HepG2 (cell line): ENCODE results near the gene GALNT10. TPM values are rescaled to one million over a fixed set of nuclear protein-coding genes. Genes with fewer than 3 reads are reported as not detected.

Experiments
- ATAC-seq: fragments of 200-7000 bp; cut with Tn5 transposase; 3 replicates; pipeline ENCODE4 v1.9.1; 2020; ENCODE audit warnings: mild to moderate bottlenecking, moderate library complexity
- BruUV-seq: library from RNA; stranded (reverse); fragments of 400-500 nt; replicated peaks from 2 replicates; lab custom pipeline; 2021; lab: Mats Ljungman, UMichigan
- CTCF ChIA-PET: fragments of 300-600 bp; formaldehyde crosslinking; extraction: SDS; loops from one replicate; lab custom pipeline; 2021; ENCODE audit warnings: low total read pairs, inconsistent platforms, low intra/inter-chr PET ratio; lab: Yijun Ruan, JAX
- POLR2A ChIA-PET: fragments of 350-600 bp; sonication (Branson Sonifier 250); formaldehyde crosslinking; loops from one replicate; lab custom pipeline; 2020; ENCODE audit warnings: antibody characterized with exemption, inconsistent platforms; lab: Yijun Ruan, JAX
- DNase-seq: peaks from one replicate; pipeline ENCODE4 v3.0.0-alpha.2; 2015; ENCODE audit warnings: low spot score
- FAIRE-seq: peaks from 3 replicates; lab custom pipeline; 2011; peaks lifted over from hg19 to GRCh38; lab: Jason Lieb, UNC
- H2AFZ ChIP-seq: one replicate; pipeline ENCODE4 v1.6.1; 2011; ENCODE audit warnings: low read length, inconsistent platforms
- H3K27ac ChIP-seq: fragments of 300-600 bp; 3 replicates; pipeline ENCODE4 v1.8.0; 2011; ENCODE audit warnings: mixed run types, mild to moderate bottlenecking, mixed read lengths, low read length, inconsistent platforms; ENCODE audit not compliant: insufficient read depth; ENCODE audit errors: extremely low read length
- H3K27me3 ChIP-seq, 2 experiments: fragments of 200-600 bp in 1 of 2; 2 replicates in 1 of 2; 3 replicates in 1 of 2; pipeline versions ENCODE4 v1.6.0 to v1.8.0; 2011; ENCODE audit warnings: low read length in 2 of 2, mild to moderate bottlenecking in 2 of 2, moderate library complexity in 2 of 2, inconsistent platforms in 1 of 2; ENCODE audit not compliant: insufficient read depth in 2 of 2, control insufficient read depth in 1 of 2
- H3K36me3 ChIP-seq, 2 experiments: fragments of 200-600 bp in 1 of 2; replicated peaks in 1 of 2; 2 replicates in 1 of 2; 3 replicates in 1 of 2; pipeline versions ENCODE4 v1.5.1 to v1.8.0; 2011; ENCODE audit warnings: low read length in 2 of 2, inconsistent platforms in 1 of 2; ENCODE audit not compliant: insufficient read depth in 2 of 2, control insufficient read depth in 1 of 2
- H3K4me1 ChIP-seq: 2 replicates; pipeline ENCODE4 v1.5.1; 2012; ENCODE audit warnings: low read length, inconsistent platforms; ENCODE audit not compliant: insufficient read depth
- H3K4me2 ChIP-seq: 2 replicates; pipeline ENCODE4 v1.6.0; 2011; ENCODE audit warnings: low read depth, low read length, inconsistent platforms
- H3K4me3 ChIP-seq, 3 experiments: fragments of 200-600 bp in 1 of 3; sonication (generic), shearing (Covaris generic) in 1 of 3; replicated peaks in 1 of 3; 2 replicates each; pipeline ENCODE4 v1.5.1; 2011 to 2016; ENCODE audit warnings: low read length in 3 of 3, inconsistent platforms in 2 of 3, low read depth in 2 of 3, mild to moderate bottlenecking in 2 of 3, control low read depth in 1 of 3, mixed read lengths in 1 of 3; ENCODE audit not compliant: insufficient read depth in 1 of 3
- H3K79me2 ChIP-seq: one replicate; pipeline ENCODE4 v1.6.1; 2011; ENCODE audit warnings: low read length, inconsistent platforms; ENCODE audit not compliant: insufficient read depth
- H3K9ac ChIP-seq: 2 replicates; pipeline ENCODE4 v1.6.0; 2011; ENCODE audit warnings: mild to moderate bottlenecking, low read depth, low read length, inconsistent platforms; ENCODE audit not compliant: insufficient read depth
- H3K9me3 ChIP-seq: 2 replicates; pipeline ENCODE4 v1.5.1; 2012; ENCODE audit warnings: mild to moderate bottlenecking, low read length
- H4K20me1 ChIP-seq: 2 replicates; pipeline ENCODE4 v1.6.0; 2011; ENCODE audit warnings: inconsistent platforms, mild to moderate bottlenecking, low read length, moderate library complexity; ENCODE audit not compliant: insufficient read depth
- ARID2 ChIP-seq: sonication (generic); formaldehyde crosslinking; IDR thresholded peaks from 2 replicates; pipeline ENCODE4 v1.8.1; 2022; ENCODE audit warnings: mild to moderate bottlenecking, missing genetic modification reagents, borderline replicate concordance
- DMAP1 ChIP-seq: IDR thresholded peaks from 2 replicates; pipeline ENCODE4 v1.6.1; 2016
- DPF2 ChIP-seq: sonication (generic); formaldehyde crosslinking; IDR thresholded peaks from 2 replicates; pipeline ENCODE4 v1.4.0; 2020; ENCODE audit warnings: mild to moderate bottlenecking, low read depth, missing genetic modification reagents, borderline replicate concordance
- GFI1 ChIP-seq: sonication (generic); formaldehyde crosslinking; IDR thresholded peaks from 2 replicates; pipeline ENCODE4 v1.5.0; 2020; ENCODE audit warnings: missing genetic modification reagents, mild to moderate bottlenecking, borderline replicate concordance
- MEIS1 ChIP-seq: sonication (generic); formaldehyde crosslinking; IDR thresholded peaks from 2 replicates; pipeline ENCODE4 v1.9.0; 2021; ENCODE audit warnings: mild to moderate bottlenecking, missing genetic modification reagents, moderate library complexity, borderline replicate concordance
- NR3C1 ChIP-seq: sonication (generic); formaldehyde crosslinking; IDR thresholded peaks from 2 replicates; pipeline ENCODE4 v1.4.0; 2020; ENCODE audit warnings: missing genetic modification reagents
- POLR2AphosphoS2 ChIP-seq: IDR thresholded peaks from 2 replicates; pipeline ENCODE4 v1.6.1; 2011; ENCODE audit warnings: low read depth, low read length, improper control_type of control experiment
- RBFOX2 ChIP-seq: fragments of 200-400 bp; formaldehyde crosslinking; IDR thresholded peaks from 2 replicates; pipeline ENCODE4 v1.6.1; 2017; ENCODE audit warnings: low read depth, mild to moderate bottlenecking, low read length
- RBM39 ChIP-seq: fragments of 200-400 bp; formaldehyde crosslinking; IDR thresholded peaks from one replicate; pipeline ENCODE4 v1.6.1; 2018; ENCODE audit warnings: antibody characterized with exemption, mild to moderate bottlenecking, low read depth, low read length; ENCODE audit not compliant: poor library complexity, severe bottlenecking
- TEAD2 ChIP-seq: sonication (generic); formaldehyde crosslinking; IDR thresholded peaks from 2 replicates; pipeline ENCODE4 v1.9.0; 2021; ENCODE audit warnings: missing genetic modification reagents
- YY1 ChIP-seq: IDR thresholded peaks from 2 replicates; pipeline ENCODE4 v1.6.1; 2011; ENCODE audit warnings: low read length, low read depth, moderate library complexity, mild to moderate bottlenecking; ENCODE audit not compliant: insufficient read depth, insufficient replicate concordance
- ZNF20 ChIP-seq: sonication (generic); formaldehyde crosslinking; IDR thresholded peaks from 2 replicates; pipeline ENCODE4 v1.4.0; 2020; ENCODE audit warnings: mild to moderate bottlenecking, moderate library complexity, missing genetic modification reagents
- ZNF354B ChIP-seq: sonication (generic); formaldehyde crosslinking; IDR thresholded peaks from 2 replicates; pipeline ENCODE4 v1.8.0; 2022; ENCODE audit warnings: mild to moderate bottlenecking, missing genetic modification reagents
- ZNF501 ChIP-seq: sonication (generic); formaldehyde crosslinking; IDR thresholded peaks from 2 replicates; pipeline ENCODE4 v1.5.1; 2020; ENCODE audit warnings: mild to moderate bottlenecking, moderate library complexity, missing genetic modification reagents
- ZNF589 ChIP-seq: sonication (generic); formaldehyde crosslinking; conservative IDR thresholded peaks from 2 replicates; pipeline ENCODE4 v1.8.0; 2022; ENCODE audit warnings: mild to moderate bottlenecking, moderate library complexity, missing genetic modification reagents
- WGBS: methylation state at CpG from one replicate; pipeline ENCODE4 v1.1.6; 2017; ENCODE audit warnings: low lambda C conversion rate; 5-methylcytosine and 5-hydroxymethylcytosine counted together
- in situ Hi-C: cut with HindIII; loops from 2 replicates; pipeline ENCODE4 v1.10.0; 2017; ENCODE audit warnings: low pct_unique_long_range_greater_than_20kb; ENCODE audit not compliant: extremely low pct_ligation_motif_present
- intact Hi-C: fragments of 100-400 bp; cut with micrococcal nuclease; formaldehyde crosslinking; loops from one replicate; pipeline ENCODE4 v1.10.0; 2022; ENCODE audit not compliant: unreplicated experiment
- polyA plus RNA-seq, 8 experiments: library from polyadenylated mRNA; depleted of rRNA in 3 of 8; stranded (reverse) in 7 of 8; unstranded in 1 of 8; fragments of >200 nt; fragmentation: Illumina TruSeq in 4 of 8; extraction: Trizol in 4 of 8; gene quantifications; 2 replicates each; pipeline versions ENCODE4 v1.2.1 to v1.2.3, GENCODE V29; 2011 to 2016; ENCODE audit warnings: low read depth in 4 of 8, missing spikeins in 1 of 8, mixed read lengths in 1 of 8; ENCODE audit not compliant: insufficient read depth in 1 of 8
- total RNA-seq, 5 experiments: library from RNA; depleted of rRNA; stranded (reverse); fragments of >200 nt; fragmentation: Illumina TruSeq; extraction: Trizol; gene quantifications; 2 replicates each; pipeline ENCODE4 v1.2.3, GENCODE V29; 2016; ENCODE audit warnings: low read depth in 1 of 5
- TF ChIP-seq, protein P1 (sequence below): sonication (generic); formaldehyde crosslinking; IDR thresholded peaks from 2 replicates; pipeline ENCODE4 v1.5.1; 2020; ENCODE audit warnings: missing genetic modification reagents, mild to moderate bottlenecking, borderline replicate concordance
- TF ChIP-seq, protein P2 (sequence below): sonication (generic); formaldehyde crosslinking; IDR thresholded peaks from 2 replicates; pipeline ENCODE4 v1.4.0; 2020; ENCODE audit warnings: mild to moderate bottlenecking, missing genetic modification reagents, borderline replicate concordance

Gene GALNT10
- total and polyA plus RNA-seq, 2 of the 13 experiments (the other 11 are each of a cell fraction or from before 2014, with no cell fraction given): 8.1 to 11.2 TPM

DNA sequence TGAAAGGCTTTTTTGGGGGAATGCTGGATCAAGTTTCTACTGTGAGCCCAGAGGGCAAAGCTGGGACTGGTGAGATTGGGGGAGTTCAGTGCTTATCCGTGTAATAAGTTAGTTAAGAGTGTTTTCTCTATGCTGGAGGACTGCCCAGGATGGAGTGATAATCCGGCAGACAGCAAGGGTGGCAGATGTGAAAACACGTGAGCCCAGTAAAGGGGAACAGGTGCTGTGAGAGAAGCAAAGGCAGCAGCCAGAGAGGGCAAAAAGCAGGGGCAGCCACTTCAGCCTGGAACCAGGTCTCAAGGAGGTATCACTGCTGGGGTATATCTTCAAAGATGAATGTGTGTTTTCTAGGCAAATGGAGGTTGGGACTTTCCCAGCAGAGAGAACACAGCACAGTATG lies 53.9 kb downstream of the GALNT10 start (continued):
- TF ChIP-seq MEIS1 (CRISPR knock-in tag): no peak
- no peak for TF ChIP-seq ZNF20 (CRISPR knock-in tag)
- no peak for TF ChIP-seq ZNF501 (CRISPR knock-in tag)
- TF ChIP-seq TEAD2 (CRISPR knock-in tag): no peak
- no peak for TF ChIP-seq NR3C1 (CRISPR knock-in tag)
- TF ChIP-seq, all 625 proteins: peak for 0

DNA sequence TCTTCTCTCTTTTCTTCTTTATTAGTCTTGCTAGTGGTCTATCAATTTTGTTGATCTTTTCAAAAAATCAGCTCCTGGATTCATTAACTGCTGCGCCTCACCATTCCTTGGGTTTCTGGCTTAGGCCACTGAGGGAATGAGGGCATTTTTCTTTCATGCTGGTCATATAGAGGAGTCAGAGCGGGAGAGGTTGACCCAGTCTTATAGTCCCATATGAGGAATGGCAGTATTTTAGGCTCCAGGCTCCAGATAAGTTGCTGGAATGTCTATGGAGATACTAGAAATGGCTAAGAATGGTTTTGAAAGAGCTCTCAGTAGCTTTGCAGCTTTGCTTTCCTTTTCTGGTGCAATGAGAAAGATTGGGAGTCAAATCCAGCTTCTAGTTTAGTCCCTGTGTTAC lies 58.2 kb downstream of the GALNT10 start:
- WGBS: 98% methylated on average over 2 of the region's 2 CpGs
- in situ Hi-C loops: no loop called here

More for the DNA sequence above, 58.2 kb downstream of the GALNT10 start:
- ATAC-seq (no peak), FAIRE-seq (no peak), DNase-seq (no peak)
- no peaks in the 10 kb centered on the region for H4K20me1 ChIP-seq
- H3K4me3 ChIP-seq: no peak overlapping the region
- no peak overlapping the region for H3K4me2 ChIP-seq
- no peak overlapping the region for H3K27ac ChIP-seq
- H3K9ac ChIP-seq: no peak overlapping the region
- intact Hi-C loops: no loop called here
- no peak overlapping the region for H2AFZ ChIP-seq
- BruUV-seq: no TSS peak
- H3K4me1 ChIP-seq: no peaks in the 10 kb centered on the region
- no peaks in the 10 kb centered on the region for H3K9me3 ChIP-seq
- no peak for TF ChIP-seq ZNF589
- no peak for TF ChIP-seq POLR2AphosphoS2
- TF ChIP-seq, protein P1, sequence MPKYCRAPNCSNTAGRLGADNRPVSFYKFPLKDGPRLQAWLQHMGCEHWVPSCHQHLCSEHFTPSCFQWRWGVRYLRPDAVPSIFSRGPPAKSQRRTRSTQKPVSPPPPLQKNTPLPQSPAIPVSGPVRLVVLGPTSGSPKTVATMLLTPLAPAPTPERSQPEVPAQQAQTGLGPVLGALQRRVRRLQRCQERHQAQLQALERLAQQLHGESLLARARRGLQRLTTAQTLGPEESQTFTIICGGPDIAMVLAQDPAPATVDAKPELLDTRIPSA (CRISPR knock-in tag): no peak
- TF ChIP-seq ARID2: no peak
- no peak for TF ChIP-seq RBFOX2
- TF ChIP-seq ZNF354B (CRISPR knock-in tag): no peak
- TF ChIP-seq RBM39: no peak
- no peak for TF ChIP-seq YY1
- no peak for TF ChIP-seq GFI1 (CRISPR knock-in tag)
- TF ChIP-seq DMAP1 (CRISPR knock-in tag): no peak
- TF ChIP-seq DPF2 (CRISPR knock-in tag): no peak
- TF ChIP-seq, protein P2, sequence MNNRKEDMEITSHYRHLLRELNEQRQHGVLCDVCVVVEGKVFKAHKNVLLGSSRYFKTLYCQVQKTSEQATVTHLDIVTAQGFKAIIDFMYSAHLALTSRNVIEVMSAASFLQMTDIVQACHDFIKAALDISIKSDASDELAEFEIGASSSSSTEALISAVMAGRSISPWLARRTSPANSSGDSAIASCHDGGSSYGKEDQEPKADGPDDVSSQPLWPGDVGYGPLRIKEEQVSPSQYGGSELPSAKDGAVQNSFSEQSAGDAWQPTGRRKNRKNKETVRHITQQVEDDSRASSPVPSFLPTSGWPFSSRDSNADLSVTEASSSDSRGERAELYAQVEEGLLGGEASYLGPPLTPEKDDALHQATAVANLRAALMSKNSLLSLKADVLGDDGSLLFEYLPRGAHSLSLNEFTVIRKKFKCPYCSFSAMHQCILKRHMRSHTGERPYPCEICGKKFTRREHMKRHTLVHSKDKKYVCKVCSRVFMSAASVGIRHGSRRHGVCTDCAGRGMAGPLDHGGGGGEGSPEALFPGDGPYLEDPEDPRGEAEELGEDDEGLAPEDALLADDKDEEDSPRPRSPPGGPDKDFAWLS (CRISPR knock-in tag): no peak
- H3K79me2 ChIP-seq: no peaks in the 10 kb centered on the region
- POLR2A ChIA-PET: no interaction called here
- no peaks in the 10 kb centered on the region for H3K27me3 ChIP-seq
- CTCF ChIA-PET: no interaction called here
- H3K36me3 ChIP-seq: no peaks in the 10 kb centered on the region
